HG03460 (cell line): ENCODE data around the gene MSH3.
"Not testable (repeated sequence)": the region's sequence is repeated elsewhere in the genome, so short reads cannot be mapped to it uniquely, and the experiment has no call there.

Experiments
- ATAC-seq: cut with Tn5 transposase; IDR thresholded peaks from one replicate; pipeline ENCODE4 v1.9.1; 2021; ENCODE audit not compliant: unreplicated experiment

The MSH3 gene

GRCh38 chr5:80837679-80838078, 183.2 kb downstream of the MSH3 start:
- peak; percentile 93 for ATAC-seq

GRCh38 chr5:80841026-80841797, 186.8 kb downstream of the MSH3 start:
- not testable (repeated sequence) for ATAC-seq

GRCh38 chr5:80846422-80846821, 192.0 kb downstream of the MSH3 start:
- ATAC-seq: not testable (repeated sequence)

- not testable (repeated sequence) for ATAC-seq
These were observed 195.7 kb downstream of the MSH3 start for GRCh38 chr5:80850168-80850567.

- no peak for ATAC-seq
These were observed 198.1 kb downstream of the MSH3 start for GRCh38 chr5:80852331-80853245.

GRCh38 chr5:80853413-80853812, 199.0 kb downstream of the MSH3 start:
- no peak for ATAC-seq

GRCh38 chr5:80854583-80854982, 200.1 kb downstream of the MSH3 start:
- ATAC-seq: no peak

- ATAC-seq: no peak
These were observed 206.6 kb downstream of the MSH3 start for GRCh38 chr5:80860924-80861613.

GRCh38 chr5:80863708-80864107, 209.3 kb downstream of the MSH3 start:
- ATAC-seq: no peak

- ATAC-seq: no peak
These were observed 209.7 kb downstream of the MSH3 start for GRCh38 chr5:80864109-80864508.

- ATAC-seq: no peak
These were observed 210.4 kb downstream of the MSH3 start for GRCh38 chr5:80864706-80865435.

- no peak for ATAC-seq
These were observed 211.1 kb downstream of the MSH3 start for GRCh38 chr5:80865551-80865950.

- no peak for ATAC-seq
These were observed 211.9 kb downstream of the MSH3 start for GRCh38 chr5:80866371-80866770.

- no peak for ATAC-seq
These were observed 212.8 kb downstream of the MSH3 start for GRCh38 chr5:80867233-80867632.

GRCh38 chr5:80870442-80870841, 216.0 kb downstream of the MSH3 start:
- no peak for ATAC-seq

GRCh38 chr5:80871541-80871961, 217.1 kb downstream of the MSH3 start:
- no peak for ATAC-seq

- ATAC-seq: no peak
These were observed 219.7 kb downstream of the MSH3 start for GRCh38 chr5:80874162-80874561.

- no peak for ATAC-seq
These were observed 223.1 kb downstream of the MSH3 start for GRCh38 chr5:80877592-80877991.

GRCh38 chr5:80881726-80882125, 227.3 kb downstream of the MSH3 start:
- no peak for ATAC-seq

- ATAC-seq: not testable (repeated sequence)
These were observed 228.9 kb downstream of the MSH3 start for GRCh38 chr5:80883390-80883789.
